ENCODE results near the gene CRB1. TPM values are rescaled to one million over a fixed set of nuclear protein-coding genes. Genes with fewer than 3 reads are reported as not detected.

Gene CRB1
- polyA plus RNA-seq, 1 donor (not counting 4 experiments of a cell fraction or from before 2014, with no cell fraction given) = 0.04 TPM

DNA sequence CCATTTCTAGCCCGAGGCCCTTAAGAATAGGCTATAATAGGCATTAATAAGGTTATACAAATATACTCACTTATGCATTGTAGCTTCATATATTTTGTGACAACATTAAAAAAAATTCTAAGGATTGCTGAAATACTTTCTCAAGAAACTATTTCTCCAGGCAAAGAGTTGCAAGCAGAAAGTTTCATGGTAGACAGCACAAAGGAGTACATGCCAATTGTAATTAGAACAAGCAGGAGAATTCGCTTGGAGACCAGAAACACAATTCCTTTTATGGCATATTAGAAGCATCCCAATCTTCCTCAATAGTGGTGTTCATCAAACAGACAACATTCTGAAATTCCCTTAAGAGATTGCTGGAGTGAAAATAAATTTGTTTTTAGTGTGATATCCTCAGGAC is 122.8 kb downstream of the CRB1 start:
- dilution Hi-C loops (cut with MboI; ENCODE audit: extremely low pct_ligation_motif_present, low sequenced_read_pairs) = no loop called here
- FAIRE-seq = no peak
- H3K27me3 ChIP-seq (ENCODE audit: control insufficient read depth, extremely low read depth, insufficient read depth, low read length) = no peaks in the 10 kb centered on the region
- TF ChIP-seq, protein P1, sequence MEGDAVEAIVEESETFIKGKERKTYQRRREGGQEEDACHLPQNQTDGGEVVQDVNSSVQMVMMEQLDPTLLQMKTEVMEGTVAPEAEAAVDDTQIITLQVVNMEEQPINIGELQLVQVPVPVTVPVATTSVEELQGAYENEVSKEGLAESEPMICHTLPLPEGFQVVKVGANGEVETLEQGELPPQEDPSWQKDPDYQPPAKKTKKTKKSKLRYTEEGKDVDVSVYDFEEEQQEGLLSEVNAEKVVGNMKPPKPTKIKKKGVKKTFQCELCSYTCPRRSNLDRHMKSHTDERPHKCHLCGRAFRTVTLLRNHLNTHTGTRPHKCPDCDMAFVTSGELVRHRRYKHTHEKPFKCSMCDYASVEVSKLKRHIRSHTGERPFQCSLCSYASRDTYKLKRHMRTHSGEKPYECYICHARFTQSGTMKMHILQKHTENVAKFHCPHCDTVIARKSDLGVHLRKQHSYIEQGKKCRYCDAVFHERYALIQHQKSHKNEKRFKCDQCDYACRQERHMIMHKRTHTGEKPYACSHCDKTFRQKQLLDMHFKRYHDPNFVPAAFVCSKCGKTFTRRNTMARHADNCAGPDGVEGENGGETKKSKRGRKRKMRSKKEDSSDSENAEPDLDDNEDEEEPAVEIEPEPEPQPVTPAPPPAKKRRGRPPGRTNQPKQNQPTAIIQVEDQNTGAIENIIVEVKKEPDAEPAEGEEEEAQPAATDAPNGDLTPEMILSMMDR (optimal IDR thresholded peaks at IDR 0.05 in 1 of 3, IDR thresholded peaks at IDR 0.05 in 1 of 3, conservative IDR thresholded peaks at IDR 0.05 in 1 of 3; ENCODE audit: extremely low read depth in 1 of 3, insufficient read depth in 2 of 3, low read length in 3 of 3) = no peak
- no peak for TF ChIP-seq EZH2 (IDR thresholded peaks at IDR 0.05; ENCODE audit: low read length)
- no peak overlapping the region for H3K4me2 ChIP-seq (ENCODE audit: control insufficient read depth, extremely low read depth, insufficient read depth, low read depth, low read length)
- no peak overlapping the region for H3K4me3 ChIP-seq (ENCODE audit: control insufficient read depth in 2 of 3, extremely low read depth in 1 of 3, insufficient read depth in 2 of 3, low read depth in 1 of 3, low read length in 3 of 3)
- H3K36me3 ChIP-seq (ENCODE audit: control insufficient read depth in 2 of 2, extremely low read depth in 1 of 2, insufficient read depth in 2 of 2, low read length in 2 of 2) = no peaks in the 10 kb centered on the region
- H2AFZ ChIP-seq (ENCODE audit: control insufficient read depth, low read length) = no peak overlapping the region
- H3K4me1 ChIP-seq (ENCODE audit: control insufficient read depth, extremely low read depth, insufficient read depth, low read length) = no peaks in the 10 kb centered on the region
- no peaks in the 10 kb centered on the region for H3K79me2 ChIP-seq (ENCODE audit: control insufficient read depth, insufficient read depth, low read length)
- no peaks in the 10 kb centered on the region for H3K9me3 ChIP-seq (ENCODE audit: control insufficient read depth, low read depth, low read length)
- no peaks in the 10 kb centered on the region for H4K20me1 ChIP-seq (ENCODE audit: control insufficient read depth, extremely low read depth, insufficient read depth, low read length)
- H3K27ac ChIP-seq (ENCODE audit: control insufficient read depth, insufficient read depth, low read length) = no peak overlapping the region
- no peak overlapping the region for H3K9ac ChIP-seq (ENCODE audit: control insufficient read depth, extremely low read depth, insufficient read depth, low read length)
- no peak for DNase-seq (ENCODE audit: low read depth, low spot score)
- no peaks in the 10 kb centered on the region for H3K9me1 ChIP-seq (ENCODE audit: control insufficient read depth, extremely low read depth, insufficient read depth, low read length)

DNA sequence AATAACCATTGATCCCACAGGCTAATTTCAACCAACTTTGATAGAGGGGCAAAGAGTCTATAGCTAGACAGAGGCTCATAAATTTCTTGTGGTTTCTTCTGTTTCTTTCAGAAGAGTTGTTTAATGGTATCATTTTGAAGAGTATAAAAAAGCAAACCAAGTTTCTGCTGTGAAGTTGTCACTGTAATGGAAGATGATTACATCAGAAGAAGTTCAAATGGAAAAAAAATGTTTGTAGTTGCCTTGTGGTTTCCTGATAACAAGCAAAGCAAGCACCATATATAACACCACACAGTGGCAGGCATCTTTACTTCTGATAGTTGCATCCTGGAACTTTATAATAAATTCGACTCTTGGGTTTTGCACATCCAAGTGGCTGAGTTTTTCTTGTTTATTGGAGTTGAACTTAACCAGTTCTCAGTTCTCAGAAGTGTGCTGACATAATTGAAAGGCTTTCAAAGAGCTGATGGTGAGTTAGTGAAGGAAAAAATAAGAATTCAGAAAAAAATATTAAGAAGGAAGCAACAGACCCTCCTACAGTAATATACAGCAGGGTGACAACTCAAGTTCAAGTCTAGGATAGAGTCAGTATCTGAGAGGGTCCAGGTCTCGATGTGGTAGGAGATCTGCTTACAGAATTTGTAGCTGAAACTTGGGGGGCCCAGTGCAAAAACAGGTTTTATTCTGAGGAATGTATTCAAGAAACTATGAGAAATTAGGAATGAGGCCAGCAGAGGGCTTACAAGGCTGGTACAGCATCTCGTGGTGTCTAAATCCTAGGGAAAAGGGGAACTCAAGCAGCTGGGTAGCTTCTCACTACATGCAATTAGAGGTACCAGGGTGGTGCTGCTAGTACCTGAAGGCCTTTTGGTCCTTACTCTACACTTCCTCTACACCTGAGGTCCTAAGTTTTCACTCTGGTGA is 123.5 kb downstream of the CRB1 start:
- TF ChIP-seq, protein P1 (optimal IDR thresholded peaks at IDR 0.05 in 1 of 3, IDR thresholded peaks at IDR 0.05 in 1 of 3, conservative IDR thresholded peaks at IDR 0.05 in 1 of 3; ENCODE audit: extremely low read depth in 1 of 3, insufficient read depth in 2 of 3, low read length in 3 of 3) = no peak
- no peak for TF ChIP-seq EZH2 (IDR thresholded peaks at IDR 0.05; ENCODE audit: low read length)
- H3K36me3 ChIP-seq (ENCODE audit: control insufficient read depth in 2 of 2, extremely low read depth in 1 of 2, insufficient read depth in 2 of 2, low read length in 2 of 2) = no peaks in the 10 kb centered on the region
- no peaks in the 10 kb centered on the region for H4K20me1 ChIP-seq (ENCODE audit: control insufficient read depth, extremely low read depth, insufficient read depth, low read length)
- no peak for DNase-seq (ENCODE audit: low read depth, low spot score)
- no peak overlapping the region for H3K4me2 ChIP-seq (ENCODE audit: control insufficient read depth, extremely low read depth, insufficient read depth, low read depth, low read length)
- H3K9me1 ChIP-seq (ENCODE audit: control insufficient read depth, extremely low read depth, insufficient read depth, low read length) = no peaks in the 10 kb centered on the region
- H2AFZ ChIP-seq (ENCODE audit: control insufficient read depth, low read length) = no peak overlapping the region
- no peaks in the 10 kb centered on the region for H3K9me3 ChIP-seq (ENCODE audit: control insufficient read depth, low read depth, low read length)
- dilution Hi-C loops (cut with MboI; ENCODE audit: extremely low pct_ligation_motif_present, low sequenced_read_pairs) = no loop called here
- no peak overlapping the region for H3K4me3 ChIP-seq (ENCODE audit: control insufficient read depth in 2 of 3, extremely low read depth in 1 of 3, insufficient read depth in 2 of 3, low read depth in 1 of 3, low read length in 3 of 3)
- H3K27ac ChIP-seq (ENCODE audit: control insufficient read depth, insufficient read depth, low read length) = no peak overlapping the region
- H3K9ac ChIP-seq (ENCODE audit: control insufficient read depth, extremely low read depth, insufficient read depth, low read length) = no peak overlapping the region
- no peaks in the 10 kb centered on the region for H3K4me1 ChIP-seq (ENCODE audit: control insufficient read depth, extremely low read depth, insufficient read depth, low read length)
- no peaks in the 10 kb centered on the region for H3K27me3 ChIP-seq (ENCODE audit: control insufficient read depth, extremely low read depth, insufficient read depth, low read length)
- H3K79me2 ChIP-seq (ENCODE audit: control insufficient read depth, insufficient read depth, low read length) = no peaks in the 10 kb centered on the region
- no peak for FAIRE-seq

Measured in keratinocyte (primary cell).